ENCODE data around the gene MAPKAP1.

DNA sequence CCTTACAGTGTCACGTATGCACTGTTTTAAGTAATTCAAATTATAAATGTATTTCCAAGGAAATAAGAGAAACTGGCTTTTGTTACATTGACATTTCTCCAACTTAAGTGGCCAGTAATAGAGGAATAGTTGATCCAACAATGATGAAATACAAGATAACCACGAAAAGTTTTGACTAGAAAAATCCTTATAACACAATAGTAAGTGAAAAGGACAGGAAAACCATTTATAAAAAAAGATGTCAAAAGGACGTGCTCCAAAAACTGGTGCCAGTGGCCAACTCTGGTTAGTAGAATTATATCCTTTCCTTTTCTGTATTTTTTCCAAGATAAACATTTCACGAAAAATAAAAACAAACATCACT is 234.5 kb downstream of the MAPKAP1 start:
- TF ChIP-seq CTCF (conservative IDR thresholded peaks at IDR 0.05; ENCODE audit: low read depth in 2 of 2) (no peak), POLR2AphosphoS5 (IDR thresholded peaks at IDR 0.05; ENCODE audit: low read depth) (no peak), REST (IDR thresholded peaks at IDR 0.05; ENCODE audit: unreplicated experiment) (no peak), EZH2phosphoT487 (IDR thresholded peaks at IDR 0.05; ENCODE audit: unreplicated experiment) (no peak), NANOG (IDR thresholded peaks at IDR 0.05; ENCODE audit: borderline replicate concordance) (no peak), CREB1 (CRISPR knock-in tag; IDR thresholded peaks at IDR 0.05; ENCODE audit: low read depth) (no peak)

All from GM23338 (cell line).